Vagina (tissue), 2 donors: ENCODE data around the gene GH2.
"Not testable (repeated sequence)": the region's sequence is repeated elsewhere in the genome, so short reads cannot be mapped to it uniquely, and the experiment has no call there.

Source experiments
- CTCF ChIP-seq, 3 experiments: fragments of 450-650 bp in 2 of 3; fragments of 200-600 bp in 1 of 3; sonication (generic) in 1 of 3; IDR thresholded peaks; one replicate each; pipeline ENCODE4 v1.5.1; 2017 to 2019; ENCODE audit warnings: antibody characterized with exemption in 3 of 3, mild to moderate bottlenecking in 2 of 3, moderate library complexity in 2 of 3
- POLR2A ChIP-seq, 2 donors: fragments of 450-650 bp; IDR thresholded peaks; one replicate each; pipeline ENCODE4 v1.6.1; 2017; ENCODE audit warnings: antibody characterized with exemption in 2 of 2, mild to moderate bottlenecking in 2 of 2, moderate library complexity in 2 of 2

GRCh38 chr17:63885119-63885518 lies 3.4 kb upstream of the GH2 start:
- TF ChIP-seq POLR2A, CTCF (IDR thresholded peaks at IDR 0.05): not testable (repeated sequence)
